NCI-H345 treated with DMSO at 0.1 percent for 48 hours (cell line): ENCODE data around the gene PREX1.

Source experiments
- DNase-seq: peaks from one replicate; lab custom pipeline; 2025; ENCODE audit not compliant: unreplicated experiment; lab: John Stamatoyannopoulos, UW

The PREX1 gene

GRCh38 chr20:48626938-48627736, 200.7 kb downstream of the PREX1 start:
- no peak for DNase-seq

GRCh38 chr20:48626226-48626937, 201.4 kb downstream of the PREX1 start:
- no peak for DNase-seq

- no peak for DNase-seq
These were observed 202.5 kb downstream of the PREX1 start for GRCh38 chr20:48625136-48625900.

DNA sequence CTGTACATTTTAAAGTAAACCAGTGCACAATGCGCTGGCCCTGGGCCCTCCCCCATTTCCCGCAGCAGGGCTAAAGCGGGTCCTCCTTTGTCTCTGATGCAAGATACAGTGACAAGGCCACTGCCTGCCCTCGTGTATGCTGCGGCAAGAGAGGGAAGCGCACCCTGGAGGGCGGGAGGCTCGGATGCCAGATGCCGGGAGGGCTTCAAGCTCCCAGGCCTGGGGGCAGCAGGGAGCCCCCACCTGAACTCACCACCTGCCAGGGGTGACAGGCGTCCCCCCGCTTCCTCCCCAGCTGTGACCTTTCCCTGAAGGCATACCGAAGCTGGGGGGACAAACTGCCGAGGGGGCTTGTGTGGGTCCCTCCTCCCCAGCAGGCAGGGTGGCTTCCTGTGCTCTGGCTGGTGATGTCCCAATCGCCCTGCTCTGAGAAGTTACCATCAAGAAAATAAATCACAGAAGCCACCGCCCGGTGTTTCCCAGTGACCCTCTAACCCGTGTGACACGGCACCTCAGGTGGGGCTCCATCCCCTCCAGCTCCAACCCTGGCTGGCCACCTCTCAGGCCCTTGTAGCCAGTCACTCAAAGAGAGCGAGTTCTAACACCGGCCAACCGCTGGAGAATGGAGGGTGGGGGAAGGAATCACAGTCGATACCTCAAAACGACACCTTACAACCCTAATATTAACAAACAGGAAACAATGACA, 203.3 kb downstream of the PREX1 start:
- no peak for DNase-seq

GRCh38 chr20:48623906-48624265, 203.9 kb downstream of the PREX1 start:
- no peak for DNase-seq

GRCh38 chr20:48623176-48623905, 204.5 kb downstream of the PREX1 start:
- peak; percentile 22 for DNase-seq

DNA sequence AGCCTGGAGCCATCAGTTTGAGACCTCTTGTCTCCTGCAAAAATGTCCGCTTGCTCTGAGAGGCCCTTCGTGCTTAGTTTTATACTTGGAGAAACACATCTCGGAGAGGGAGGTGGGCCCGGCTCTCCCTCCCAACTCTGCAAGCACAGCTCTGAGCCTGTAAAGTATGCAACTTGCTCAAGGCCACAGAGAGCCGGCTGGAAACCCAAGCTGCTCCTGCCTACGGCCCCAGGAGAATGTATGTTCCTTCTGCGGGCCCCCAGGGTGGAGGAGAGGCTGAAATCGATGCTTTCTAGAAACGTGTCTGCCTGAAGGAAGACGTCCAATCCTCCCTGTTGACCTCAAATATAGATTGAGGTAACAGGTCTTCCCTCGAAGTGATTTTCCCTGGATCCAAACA, 205.4 kb downstream of the PREX1 start:
- DNase-seq = no peak

DNA sequence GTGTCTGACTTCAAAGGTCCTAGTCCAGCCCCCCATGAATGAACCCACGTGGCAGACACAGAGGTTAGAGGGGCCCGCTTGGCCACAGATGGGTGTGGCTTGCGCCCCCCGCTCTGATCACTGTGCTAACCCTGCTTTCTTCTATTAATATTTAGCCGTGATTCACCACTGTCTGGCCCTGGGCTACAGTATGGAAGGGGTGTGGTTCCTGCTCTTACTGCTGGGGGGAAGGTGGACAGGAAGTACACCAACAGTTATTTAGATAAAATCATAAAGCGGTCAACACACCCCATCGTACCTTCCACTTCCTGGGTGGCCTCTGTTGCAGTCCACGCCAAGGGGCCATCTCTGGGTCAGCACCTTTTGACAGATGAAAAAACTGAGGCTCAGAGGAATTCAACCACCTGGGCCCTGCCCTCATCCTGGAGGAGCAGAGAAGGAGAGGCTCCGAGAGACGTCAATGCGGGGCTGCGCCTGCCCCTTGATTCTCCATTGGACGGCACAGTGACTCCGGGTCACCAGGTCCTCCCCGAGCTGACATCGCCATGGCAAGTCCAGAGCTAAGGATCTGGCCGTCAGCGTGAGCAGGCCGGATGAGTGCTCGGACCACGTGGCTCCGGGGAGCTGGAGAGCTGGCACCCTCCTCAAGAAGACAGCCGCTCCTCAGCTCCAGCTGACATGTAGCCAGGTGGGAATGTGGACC, 206.3 kb downstream of the PREX1 start:
- DNase-seq = no peak

GRCh38 chr20:48620507-48621375, 207.1 kb downstream of the PREX1 start:
- peak; percentile 88 for DNase-seq

- DNase-seq = no peak
These were observed 207.7 kb downstream of the PREX1 start for GRCh38 chr20:48620154-48620506.

- DNase-seq = peak; percentile 79
These were observed 208.4 kb downstream of the PREX1 start for GRCh38 chr20:48619126-48620101.

DNA sequence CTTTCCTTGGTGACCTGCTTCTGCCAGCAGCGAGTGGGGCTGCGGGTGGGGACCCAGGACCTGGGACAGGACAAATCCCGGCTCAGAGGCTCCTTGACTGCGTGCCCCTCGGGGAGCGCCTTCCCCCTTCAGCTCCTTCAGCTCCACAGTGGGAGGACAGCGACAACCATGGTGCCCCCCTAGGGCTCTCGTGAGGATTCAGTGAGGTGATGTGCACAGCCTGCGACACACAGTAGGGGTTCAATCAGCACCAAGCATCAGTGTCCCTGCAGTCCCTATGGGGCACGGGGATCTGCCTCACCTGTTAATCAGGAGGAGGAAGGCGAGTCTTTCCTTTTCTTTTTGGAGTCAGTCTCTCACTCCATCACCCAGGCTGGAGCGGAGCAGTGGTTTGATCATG, 209.2 kb downstream of the PREX1 start:
- DNase-seq = no peak

GRCh38 chr20:48618052-48618451, 209.7 kb downstream of the PREX1 start:
- no peak for DNase-seq

DNA sequence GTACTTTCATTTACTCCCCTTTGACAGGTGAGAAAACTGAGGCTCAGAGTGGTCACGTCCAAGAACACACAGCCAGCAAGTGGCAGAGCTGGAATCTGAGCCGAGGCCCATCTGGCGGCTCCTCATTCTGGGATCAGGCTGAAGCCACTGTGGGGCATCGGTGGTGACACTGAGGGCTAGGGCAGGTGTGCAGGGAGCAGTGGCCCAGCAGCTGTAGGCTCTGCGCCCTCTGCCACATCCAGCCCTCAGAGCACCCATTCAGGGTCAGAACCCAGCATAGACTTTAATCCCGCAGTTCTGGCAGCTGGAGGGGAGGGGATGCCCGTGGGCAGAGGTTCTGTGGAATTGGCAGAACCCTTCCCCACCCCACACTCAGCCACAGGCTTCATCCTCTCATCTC, 210.3 kb downstream of the PREX1 start:
- DNase-seq = no peak

GRCh38 chr20:48616481-48616880, 211.3 kb downstream of the PREX1 start:
- DNase-seq = no peak

GRCh38 chr20:48615871-48616270, 211.9 kb downstream of the PREX1 start:
- DNase-seq = no peak

- DNase-seq = no peak
These were observed 213.1 kb downstream of the PREX1 start for GRCh38 chr20:48614593-48615274.
